A549 treated with AZD2906 at 1 μM for 4 hours (cell line): Measurements from ENCODE around the gene STK11IP. TPM values are rescaled to one million over a fixed set of nuclear protein-coding genes. Genes with fewer than 3 reads are reported as not detected.

Experiments
- total RNA-seq: library from RNA; stranded (reverse); fragments of 200-300 nt; extraction: Qiagen RNA extraction; gene quantifications from 5 replicates; pipeline ENCODE4 v1.2.3, GENCODE V29; 2022

Gene STK11IP
- 13.0 to 18.4 TPM (median 16.5 TPM) in 5 replicates for total RNA-seq

GRCh38 chr2:219597552-219598307 lies at the start of gene STK11IP:
STK11IP (plus strand) TSS chr2:219597857; CDS start chr2:219598120, 263 bp downstream.

GRCh38 chr2:219571311-219572236 lies 26.1 kb upstream of the STK11IP start, which contains the start of gene OBSL1:
OBSL1 (minus strand) TSS chr2:219571539; CDS start chr2:219571232, 307 bp downstream.

DNA sequence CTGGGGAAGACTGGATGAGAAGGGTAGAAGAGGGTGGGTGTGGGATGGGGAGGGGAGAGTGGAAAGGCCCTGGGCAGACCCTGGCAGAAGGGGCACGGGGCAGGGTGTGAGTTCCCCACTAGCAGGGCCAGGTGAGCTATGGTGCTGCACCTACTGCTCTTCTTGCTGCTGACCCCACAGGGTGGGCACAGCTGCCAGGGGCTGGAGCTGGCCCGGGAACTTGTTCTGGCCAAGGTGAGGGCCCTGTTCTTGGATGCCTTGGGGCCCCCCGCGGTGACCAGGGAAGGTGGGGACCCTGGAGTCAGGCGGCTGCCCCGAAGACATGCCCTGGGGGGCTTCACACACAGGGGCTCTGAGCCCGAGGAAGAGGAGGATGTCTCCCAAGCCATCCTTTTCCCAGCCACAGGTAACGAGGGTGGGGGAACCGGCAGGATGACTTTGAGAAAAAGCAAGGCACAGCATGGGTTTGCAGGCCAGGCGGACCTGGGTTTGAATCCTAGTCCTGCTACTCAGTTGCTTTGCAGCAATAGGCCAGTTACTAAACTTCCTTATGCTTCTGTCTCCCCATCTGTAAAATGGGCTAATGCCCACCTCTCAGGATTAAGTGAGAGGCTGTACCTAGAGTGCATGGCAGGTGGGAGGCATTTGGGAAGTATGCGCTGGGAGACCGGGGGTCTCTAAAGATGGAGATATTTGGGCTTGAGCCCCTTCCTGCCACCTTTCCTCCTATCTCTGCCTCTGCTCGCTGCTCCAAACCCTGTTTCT lies 25.2 kb upstream of the STK11IP start, which contains the start of gene INHA:
Gene INHA (plus strand): TSS at position 74 of the 765 bp plus-strand sequence. CDS start 65 bp downstream, at position 139.

DNA sequence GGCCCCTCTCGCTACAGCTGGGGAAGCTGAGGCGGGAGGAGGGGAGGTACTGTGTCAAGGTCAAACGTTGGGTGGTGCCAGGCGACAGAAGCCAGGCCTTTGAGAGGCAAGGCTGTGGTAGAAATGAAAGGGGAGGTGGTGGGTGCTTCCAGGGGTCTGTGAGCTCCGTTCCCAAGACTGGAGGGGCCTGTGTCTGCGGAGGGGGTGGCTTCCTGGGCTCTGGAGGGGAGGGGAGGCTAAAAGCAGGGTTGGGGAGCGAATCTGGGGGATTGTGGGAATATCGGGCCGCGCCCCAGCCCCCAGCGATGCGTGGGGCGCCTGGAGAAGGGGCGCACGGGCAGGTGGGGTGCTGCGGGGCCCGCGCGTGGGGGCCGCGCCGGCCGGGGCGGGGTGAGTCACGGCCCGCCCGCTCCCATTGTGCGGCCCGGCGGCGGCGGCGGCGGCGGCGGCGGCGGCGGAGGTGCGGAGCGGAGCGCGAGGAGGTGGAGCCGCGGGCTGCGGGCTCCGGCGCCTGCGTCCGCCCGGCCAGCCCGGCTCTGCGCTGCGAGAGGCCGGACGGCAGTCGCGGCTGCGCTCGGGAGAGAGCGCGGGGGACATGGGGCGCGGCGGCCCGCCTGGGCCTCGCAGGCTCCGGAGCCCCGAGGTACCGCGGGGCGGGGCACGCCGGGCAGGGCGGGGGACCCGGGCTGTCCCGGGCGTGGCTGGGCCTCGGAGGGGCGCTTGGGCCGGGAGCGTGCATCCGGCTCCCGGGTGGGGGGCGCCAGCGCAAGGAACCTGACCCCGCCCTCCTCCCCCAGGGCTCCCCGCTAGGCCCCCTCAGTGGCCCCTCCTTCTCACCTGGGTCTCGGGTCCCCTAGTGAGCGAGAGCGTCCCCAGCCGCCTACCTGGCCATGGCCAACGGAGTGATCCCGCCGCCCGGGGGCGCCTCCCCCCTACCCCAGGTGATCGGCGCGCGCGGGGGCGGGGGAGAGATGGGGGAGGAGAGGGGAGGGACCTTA lies 29.7 kb downstream of the STK11IP start, which contains the start of gene SLC4A3:
Gene SLC4A3 (plus strand): TSS at position 528 of the 998 bp plus-strand sequence. CDS start 363 bp downstream, at position 891.

Other genes with a start within 250 kb of the STK11IP start
- 56.8 to 62.2 TPM (median 60.4 TPM) in 5 replicates for gene DNPEP, start 209.9 kb upstream of the STK11IP start, total RNA-seq
- gene DES, start 179.5 kb upstream of the STK11IP start, total RNA-seq = 0.14 to 0.69 TPM (median 0.27 TPM) in 5 replicates
- gene SPEG, start 163.0 kb upstream of the STK11IP start, total RNA-seq = 6.5 to 11.6 TPM (median 9.6 TPM) in 5 replicates
- gene GMPPA, start 99.0 kb upstream of the STK11IP start, total RNA-seq = 32.4 to 39.4 TPM (median 36.7 TPM) in 5 replicates
- 0.04 to 0.07 TPM (median 0.05 TPM) in 5 replicates for gene ASIC4, start 83.4 kb upstream of the STK11IP start, total RNA-seq
- 18.6 to 32.1 TPM (median 31.6 TPM) in 5 replicates for gene CHPF, start 54.0 kb upstream of the STK11IP start, total RNA-seq
- 0.62 to 1.2 TPM (median 0.96 TPM) in 5 replicates for gene TMEM198, start 53.8 kb upstream of the STK11IP start, total RNA-seq
- 18.7 to 23.2 TPM (median 21.6 TPM) in 5 replicates for gene OBSL1, start 26.3 kb upstream of the STK11IP start, total RNA-seq
- gene INHA, start 25.5 kb upstream of the STK11IP start, total RNA-seq = 0.21 to 0.59 TPM (median 0.52 TPM) in 5 replicates
- gene SLC4A3, start 29.8 kb downstream of the STK11IP start, total RNA-seq = 2.0 to 3.8 TPM (median 2.9 TPM) in 5 replicates